Stimulated activated naive CD8-positive, alpha-beta T cell treated with anti-CD3 and anti-CD28 coated beads, Interleukin-15, Interleukin-2, amounts not matched to agents 100 U/mL and 50 U/mL, for 24 hours (primary cell): ENCODE data around the gene SLC22A3.
"Not testable (repeated sequence)": the region's sequence is repeated elsewhere in the genome, so short reads cannot be mapped to it uniquely, and the experiment has no call there.

Experiments
- ATAC-seq: fragments of 150-1000 bp; cut with Tn5 transposase; one replicate; pipeline ENCODE4 v1.10.0; 2021
- DNase-seq: peaks from one replicate; pipeline ENCODE4 v3.0.0; 2021

SLC22A3 gene

DNA sequence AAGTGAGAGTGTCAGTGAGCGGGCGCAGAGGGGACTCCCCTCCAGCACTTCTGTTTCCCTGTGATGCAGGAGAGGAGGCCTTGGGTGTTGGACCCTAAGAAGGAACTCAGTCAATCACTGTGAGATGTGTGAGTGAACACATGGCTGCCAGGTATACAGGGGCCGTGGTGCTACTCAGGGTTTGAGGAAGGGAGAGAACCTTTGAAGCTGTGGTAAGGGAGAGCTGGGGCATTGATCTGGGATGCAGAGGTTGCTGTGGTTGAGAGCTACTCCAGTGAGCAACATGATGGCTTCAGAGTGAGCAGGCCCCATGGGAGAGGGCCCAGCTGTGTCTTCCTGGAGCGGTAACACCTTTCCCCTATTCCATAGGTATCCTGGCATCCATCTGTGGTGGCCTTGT, 99.2 kb downstream of the SLC22A3 start:
- no peak for DNase-seq
- no peak for ATAC-seq

DNA sequence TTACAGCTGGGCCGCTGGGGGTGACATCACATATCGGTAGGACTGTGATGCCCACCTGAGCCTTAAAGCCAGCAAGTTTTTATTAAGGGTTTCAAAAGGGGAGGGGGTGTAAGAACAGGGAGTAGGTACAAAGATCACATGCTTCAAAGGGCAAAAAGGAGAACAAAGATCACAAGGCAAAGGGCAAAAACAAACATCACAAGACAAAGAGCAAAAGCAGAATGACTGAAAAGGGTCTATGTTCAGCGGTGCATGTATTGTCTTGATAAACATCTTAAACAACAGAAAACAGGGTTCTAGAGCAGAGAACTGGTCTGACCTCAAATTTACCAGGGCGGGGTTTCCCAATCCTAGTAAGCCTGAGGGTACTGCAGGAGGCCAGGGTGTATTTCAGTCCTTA, 101.6 kb downstream of the SLC22A3 start:
- not testable (repeated sequence) for ATAC-seq, DNase-seq

- ATAC-seq: no peak
- no peak for DNase-seq
Measured at GRCh38 chr6:160450849-160451248, 102.7 kb downstream of the SLC22A3 start.

GRCh38 chr6:160454303-160454702, 106.1 kb downstream of the SLC22A3 start:
- ATAC-seq (no peak), DNase-seq (no peak)

GRCh38 chr6:160455081-160455480, 106.9 kb downstream of the SLC22A3 start:
- DNase-seq: no peak
- ATAC-seq: no peak

DNA sequence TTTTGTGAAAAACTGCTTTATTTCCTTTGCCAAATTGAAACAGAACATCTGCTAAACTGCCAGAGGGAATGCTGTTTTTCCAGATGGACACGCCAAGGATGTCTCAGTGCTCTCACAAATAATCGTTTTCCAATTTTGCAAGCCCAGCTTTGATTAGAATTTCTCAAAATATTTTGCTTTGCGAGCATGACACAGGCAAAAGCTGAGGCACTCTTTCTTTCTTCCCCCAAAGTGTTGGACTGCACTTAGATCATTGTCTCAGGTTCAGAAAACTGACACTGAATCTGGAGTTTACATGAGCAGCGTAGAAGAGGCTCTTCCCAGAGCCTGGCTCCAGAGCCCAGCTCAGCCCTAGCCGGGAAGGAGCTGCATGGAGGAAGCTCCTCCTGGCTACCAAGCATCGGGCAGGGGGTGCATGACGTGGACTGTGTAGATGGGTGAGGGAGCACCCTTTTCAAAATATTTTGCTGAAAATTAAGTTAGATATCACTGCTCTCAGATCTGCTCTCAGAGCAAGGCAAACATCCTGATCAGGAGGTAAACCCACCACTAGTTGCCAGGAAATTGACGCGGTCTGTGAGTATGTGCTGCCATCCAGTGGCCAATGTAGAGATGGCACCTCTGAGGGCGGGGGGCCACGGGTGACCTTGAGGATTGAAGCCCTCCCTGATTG, 107.5 kb downstream of the SLC22A3 start:
- peak; percentile 57 for ATAC-seq
- peak; percentile 70 for DNase-seq

DNA sequence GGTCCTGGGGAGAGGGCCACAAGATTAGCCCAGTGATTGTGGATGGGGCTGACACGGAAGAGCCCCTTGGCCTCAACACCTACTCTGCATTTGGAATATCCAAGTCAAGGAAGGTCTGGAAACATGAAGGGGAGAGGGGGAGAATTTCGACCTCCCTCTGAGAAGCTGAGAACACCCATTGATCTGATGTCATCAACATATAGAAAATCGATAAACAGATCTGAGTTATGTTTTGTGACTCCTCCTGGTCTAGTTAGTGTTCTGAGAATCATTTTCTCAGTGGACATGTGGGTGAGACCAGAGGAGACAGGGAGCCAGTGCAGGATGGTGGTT, 108.0 kb downstream of the SLC22A3 start:
- no peak for ATAC-seq
- DNase-seq: no peak

DNA sequence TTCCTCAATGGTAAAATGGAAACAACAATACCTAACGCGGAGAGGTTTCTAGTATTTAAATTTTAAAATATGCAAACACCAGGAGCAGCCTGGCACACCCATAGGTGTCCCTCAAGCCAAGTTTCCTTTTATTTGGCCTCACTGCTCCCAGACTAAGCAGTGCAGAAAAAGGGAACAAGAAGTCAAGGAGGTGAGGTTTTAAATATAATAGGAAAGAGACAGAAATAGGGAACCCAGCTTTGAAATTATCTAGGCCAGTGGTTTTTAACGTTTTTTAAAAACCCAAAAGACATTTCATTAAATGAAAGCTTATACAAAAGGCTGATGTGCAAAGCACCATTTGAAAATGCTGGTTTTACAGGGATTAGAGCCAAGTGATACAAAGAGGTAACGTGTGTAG, 109.6 kb downstream of the SLC22A3 start:
- DNase-seq (no peak), ATAC-seq (no peak)

DNA sequence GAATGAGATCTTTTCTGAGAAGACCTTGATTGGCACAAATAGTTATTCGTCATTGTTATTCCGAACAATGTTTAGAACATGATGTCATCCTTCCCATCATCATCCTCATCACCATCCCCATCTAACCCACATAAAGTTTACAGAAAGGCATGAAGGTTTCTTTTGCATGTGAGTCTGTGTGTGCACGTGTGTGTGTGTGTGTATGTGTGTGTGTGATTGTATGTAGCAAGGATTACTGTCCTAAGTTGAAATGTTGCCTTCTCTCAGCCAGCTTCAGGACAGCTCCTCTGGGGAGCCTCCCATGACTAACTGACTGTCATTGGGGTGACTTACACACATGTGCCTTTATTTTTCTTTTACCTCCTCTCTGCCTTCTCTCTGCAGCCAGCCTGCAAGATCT, 113.5 kb downstream of the SLC22A3 start:
- ATAC-seq: peak; percentile 50
- no peak for DNase-seq

- ATAC-seq: no peak
- DNase-seq: no peak
Measured at GRCh38 chr6:160462116-160462515, 113.9 kb downstream of the SLC22A3 start.

DNA sequence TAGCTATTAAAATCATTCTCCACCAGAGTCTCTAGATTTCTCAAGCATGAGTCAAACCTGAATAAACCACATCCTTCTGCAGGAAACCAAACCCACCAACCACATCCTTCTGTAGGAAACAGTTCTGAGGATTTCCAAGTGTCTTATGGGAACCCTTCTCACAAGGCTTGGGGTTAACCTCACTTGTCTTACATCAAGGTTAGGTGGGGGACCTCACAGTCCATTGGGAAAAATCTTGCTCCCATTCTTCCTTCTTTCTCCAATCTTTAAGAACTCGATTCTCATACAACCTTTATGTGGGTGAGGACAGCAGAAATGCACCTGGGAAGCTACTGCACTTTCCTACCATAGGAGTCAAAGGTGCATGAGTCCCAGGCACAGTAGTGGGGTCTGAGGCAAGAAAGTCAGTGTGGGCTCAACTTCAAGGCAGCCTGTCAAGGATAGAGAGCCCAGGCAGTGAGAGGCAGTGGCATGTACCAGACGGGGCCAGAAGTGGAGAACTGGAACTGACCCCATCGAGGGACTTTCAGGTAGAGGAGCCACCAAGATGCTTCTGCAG, 114.5 kb downstream of the SLC22A3 start:
- peak; percentile 82 for ATAC-seq
- peak; percentile 39 for DNase-seq

DNA sequence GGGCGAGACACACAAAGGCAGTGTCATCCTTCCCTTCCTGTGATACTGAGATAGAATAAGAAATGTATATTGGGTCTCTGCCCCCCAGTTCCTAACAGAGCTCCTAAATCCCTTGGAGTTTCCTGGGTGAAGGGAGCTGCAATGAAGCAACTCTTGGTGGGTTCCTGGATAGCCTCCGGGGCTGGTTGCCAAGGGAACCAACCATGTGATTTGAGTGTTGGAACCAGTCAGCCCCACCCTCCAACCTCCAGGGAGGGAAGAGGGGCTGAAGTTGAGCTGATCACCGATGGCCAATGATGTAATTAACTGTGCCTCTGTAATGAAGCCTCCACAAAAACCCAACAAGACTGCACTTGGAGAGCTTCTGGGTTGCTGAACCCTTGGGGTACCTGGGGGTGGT, 116.6 kb downstream of the SLC22A3 start:
- no peak for DNase-seq

GRCh38 chr6:160467261-160467871, 119.2 kb downstream of the SLC22A3 start:
- DNase-seq, ATAC-seq: not testable (repeated sequence)

More for the DNA sequence above, 116.6 kb downstream of the SLC22A3 start:
- ATAC-seq: no peak

- no peak for DNase-seq
- no peak for ATAC-seq
Measured at GRCh38 chr6:160469153-160469552, 121.0 kb downstream of the SLC22A3 start.

DNA sequence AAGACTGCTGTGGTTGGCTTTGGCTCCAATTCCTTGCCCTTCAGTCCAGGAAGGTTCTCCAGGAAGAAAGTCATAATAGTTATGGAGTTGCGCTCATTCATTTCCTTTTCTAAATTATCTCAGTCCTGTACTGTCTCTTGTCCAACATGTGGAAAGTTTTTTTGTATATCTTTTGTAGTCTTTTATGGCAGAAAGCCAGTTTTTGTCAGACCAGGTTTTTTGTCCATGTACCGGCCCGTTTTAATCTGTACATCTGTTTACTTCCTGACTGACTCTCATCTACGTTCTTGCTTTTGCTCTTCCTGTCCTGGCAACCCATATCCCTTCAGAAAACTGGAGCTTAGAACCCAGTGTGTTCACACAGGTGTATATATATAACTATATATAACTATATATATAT, 127.9 kb downstream of the SLC22A3 start:
- not testable (repeated sequence) for DNase-seq, ATAC-seq

GRCh38 chr6:160477072-160477471, 128.9 kb downstream of the SLC22A3 start:
- DNase-seq, ATAC-seq: not testable (repeated sequence)

- ATAC-seq (no peak), DNase-seq (no peak)
Measured at GRCh38 chr6:160477901-160478300, 129.7 kb downstream of the SLC22A3 start.

DNA sequence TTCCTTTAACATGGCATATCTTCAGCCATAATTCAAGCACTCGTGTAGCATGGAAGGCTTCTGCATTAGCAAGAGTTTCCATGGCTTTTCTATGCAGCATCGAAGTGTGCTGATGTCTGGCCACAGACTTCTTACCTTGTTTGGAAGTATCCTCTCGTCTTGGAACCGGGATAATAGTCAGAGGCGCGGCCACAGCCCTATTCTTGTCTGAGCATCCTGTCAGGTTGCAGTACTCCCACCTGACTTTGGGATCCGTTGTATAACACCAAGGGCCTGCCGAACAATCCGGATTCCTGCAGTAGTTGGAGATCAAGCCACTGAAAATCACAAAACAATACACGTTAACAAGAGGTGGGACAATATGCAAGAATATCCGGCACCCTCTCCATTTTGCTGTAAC, 138.9 kb downstream of the SLC22A3 start:
- no peak for DNase-seq
- ATAC-seq: no peak

- no peak for DNase-seq
- ATAC-seq: no peak
Measured at GRCh38 chr6:160489091-160489490, 140.9 kb downstream of the SLC22A3 start.

DNA sequence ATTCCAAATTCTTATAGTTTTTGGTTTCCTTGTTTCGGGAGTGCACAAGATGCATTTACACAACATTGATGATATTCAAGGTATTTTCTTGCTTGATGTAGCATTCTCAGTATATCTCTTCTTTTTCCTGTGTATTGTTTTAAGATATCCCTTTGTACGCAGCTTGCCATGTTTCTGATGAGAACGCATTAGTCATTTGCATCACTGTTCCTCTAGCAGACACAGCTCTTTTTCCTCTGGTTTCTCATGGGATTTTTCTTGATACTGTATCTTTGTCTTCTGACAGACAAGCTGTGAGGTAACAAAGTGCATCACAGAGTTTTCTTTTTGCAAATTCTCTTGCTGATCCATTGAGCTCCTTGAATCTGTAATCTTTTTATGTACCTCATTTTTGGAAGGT, 146.4 kb downstream of the SLC22A3 start:
- no peak for ATAC-seq
- DNase-seq: no peak

- DNase-seq (no peak), ATAC-seq (no peak)
Measured at GRCh38 chr6:160500639-160501038, 152.5 kb downstream of the SLC22A3 start.
